ENCODE data around the gene EML6. TPM values are rescaled to one million over a fixed set of nuclear protein-coding genes. Genes with fewer than 3 reads are reported as not detected.
"Not testable (repeated sequence)": the region's sequence is repeated elsewhere in the genome, so short reads cannot be mapped to it uniquely, and the experiment has no call there.

EML6 gene
- total RNA-seq, 4 donors from 2014 or later = 0.62 to 1.5 (median 1.1) TPM

GRCh38 chr2:54983345-54984220 lies 260.1 kb downstream of the EML6 start:
- Histone ChIP-seq H3K27ac (peak overlapping the region in 2 of 4 donors; percentile 8 to 16), H3K4me1 (peaks cover 12 to 97% (median 15%) of the 10 kb centered on the region in 3 donors), H3K27me3 (no peaks in the 10 kb centered on the region), H3K4me3 (no peak overlapping the region), H3K36me3 (peaks cover 2 to 22% of the 10 kb centered on the region in 2 donors), H3K9me3 (no peaks in the 10 kb centered on the region)
- ATAC-seq = no peak
- TF ChIP-seq EP300 (IDR thresholded peaks at IDR 0.05) = no peak
- no peak for TF ChIP-seq POLR2AphosphoS5 (IDR thresholded peaks at IDR 0.05)
- no peak for TF ChIP-seq CTCF (IDR thresholded peaks at IDR 0.05)
- TF ChIP-seq POLR2A (IDR thresholded peaks at IDR 0.05) = no peak
- 13 to 14% methylated on average over 3 of the region's 3 CpGs for WGBS, 2 donors (ENCODE audit: low coverage in 1 of 2)

- ATAC-seq = no peak
- no peaks in the 10 kb centered on the region for H3K9me3 ChIP-seq
- peak overlapping the region in 1 of 4 donors; percentile 24 for H3K27ac ChIP-seq
- TF ChIP-seq CTCF (IDR thresholded peaks at IDR 0.05) (no peak), POLR2AphosphoS5 (IDR thresholded peaks at IDR 0.05) (no peak), POLR2A (IDR thresholded peaks at IDR 0.05) (no peak), EP300 (IDR thresholded peaks at IDR 0.05) (no peak)
- peaks cover 2 to 22% of the 10 kb centered on the region in 2 donors for H3K36me3 ChIP-seq
- no peaks in the 10 kb centered on the region for H3K27me3 ChIP-seq
- H3K4me3 ChIP-seq = no peak overlapping the region
- peaks cover 12 to 98% (median 13%) of the 10 kb centered on the region in 3 donors for H3K4me1 ChIP-seq
Measured at GRCh38 chr2:54984476-54984875, 261.0 kb downstream of the EML6 start.

GRCh38 chr2:54986264-54986663 lies 262.8 kb downstream of the EML6 start:
- peaks cover 10 to 95% (median 12%) of the 10 kb centered on the region in 3 donors for H3K4me1 ChIP-seq
- no peaks in the 10 kb centered on the region for H3K27me3 ChIP-seq
- H3K36me3 ChIP-seq = peaks cover 2 to 20% of the 10 kb centered on the region in 2 donors
- no peak for ATAC-seq
- TF ChIP-seq CTCF (IDR thresholded peaks at IDR 0.05) (no peak), EP300 (IDR thresholded peaks at IDR 0.05) (no peak), POLR2AphosphoS5 (IDR thresholded peaks at IDR 0.05) (no peak), POLR2A (IDR thresholded peaks at IDR 0.05) (no peak)
- no peak overlapping the region for H3K4me3 ChIP-seq
- H3K9me3 ChIP-seq = no peaks in the 10 kb centered on the region
- no peak overlapping the region for H3K27ac ChIP-seq
- 10 to 21% methylated on average over 3 of the region's 3 CpGs for WGBS, 2 donors (ENCODE audit: low coverage in 1 of 2)

- H3K4me3 ChIP-seq = no peak overlapping the region
- H3K27me3 ChIP-seq = no peaks in the 10 kb centered on the region
- peaks cover 2 to 9% of the 10 kb centered on the region in 2 donors for H3K36me3 ChIP-seq
- H3K9me3 ChIP-seq = no peaks in the 10 kb centered on the region
- peaks cover 8 to 95% (median 12%) of the 10 kb centered on the region in 3 donors for H3K4me1 ChIP-seq
- H3K27ac ChIP-seq = no peak overlapping the region
- no peak for ATAC-seq
- no peak for TF ChIP-seq POLR2A (IDR thresholded peaks at IDR 0.05)
- TF ChIP-seq CTCF (IDR thresholded peaks at IDR 0.05) = no peak
- no peak for TF ChIP-seq POLR2AphosphoS5 (IDR thresholded peaks at IDR 0.05)
- no peak for TF ChIP-seq EP300 (IDR thresholded peaks at IDR 0.05)
- 60 to 70% methylated on average over 3 of the region's 3 CpGs for WGBS, 2 donors (ENCODE audit: low coverage in 1 of 2)
Measured at GRCh38 chr2:54988612-54989011, 265.1 kb downstream of the EML6 start.

GRCh38 chr2:54990694-54991093 lies 267.2 kb downstream of the EML6 start:
- H3K4me3 ChIP-seq, H3K9me3 ChIP-seq, ATAC-seq, H3K27me3 ChIP-seq, H3K36me3 ChIP-seq, H3K27ac ChIP-seq: not testable (repeated sequence)
- peaks cover 3 to 94% (median 13%) of the 10 kb centered on the region in 3 donors for H3K4me1 ChIP-seq
- WGBS, 2 donors (ENCODE audit: low coverage in 1 of 2) = 89 to 95% methylated on average over 4 to 14 of the region's 19 CpGs

All from gastroesophageal sphincter (tissue), 4 donors.